Measurements from ENCODE around the gene CSMD2. TPM values are rescaled to one million over a fixed set of nuclear protein-coding genes. Genes with fewer than 3 reads are reported as not detected.

CSMD2 gene
- total RNA-seq, 1 experiment from 2014 or later: 0.22 TPM

DNA sequence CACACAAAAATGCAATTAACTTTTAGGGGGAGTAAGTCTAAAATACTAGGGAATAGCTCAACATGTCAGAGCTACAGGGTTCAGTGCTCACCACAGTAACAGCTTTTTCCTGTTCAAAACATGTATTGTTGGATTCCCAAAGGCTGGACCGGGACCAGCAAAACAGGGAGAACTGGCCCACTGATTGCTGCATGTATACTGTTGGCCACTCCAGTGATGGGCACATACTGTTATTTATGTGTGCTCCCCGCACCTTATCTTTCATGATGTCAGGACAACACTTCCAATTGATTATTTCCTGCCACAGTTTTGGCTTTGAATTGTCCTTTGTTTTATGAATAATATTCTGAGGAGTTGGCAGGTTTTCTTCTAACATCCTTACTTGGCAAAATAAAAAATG is 250.5 kb downstream of the CSMD2 start:
- Histone ChIP-seq H2AFZ (ENCODE audit: low read depth, low read length, poor library complexity, severe bottlenecking) (no peak overlapping the region), H3K36me3 (ENCODE audit: control insufficient read depth in 1 of 2, insufficient read depth in 2 of 2, low read length in 2 of 2) (no peaks in the 10 kb centered on the region), H3K4me2 (ENCODE audit: low read length) (no peak overlapping the region), H3K27me3 (ENCODE audit: insufficient read depth, low read length) (peaks cover 26% of the 10 kb centered on the region), H3K27ac (ENCODE audit: low read depth, low read length) (no peak overlapping the region), H3K4me1 (ENCODE audit: control insufficient read depth in 1 of 2, insufficient read depth in 2 of 2, low read length in 2 of 2) (no peaks in the 10 kb centered on the region), H3K9me3 (ENCODE audit: control insufficient read depth in 1 of 2, insufficient read depth in 1 of 2, low read depth in 1 of 2, low read length in 2 of 2) (no peaks in the 10 kb centered on the region), H3K79me2 (ENCODE audit: insufficient read depth, low read length) (no peaks in the 10 kb centered on the region), H3K9ac (ENCODE audit: low read length) (no peak overlapping the region), H4K20me1 (ENCODE audit: insufficient read depth) (no peaks in the 10 kb centered on the region), H3K4me3 (replicated peaks in 1 of 2; ENCODE audit: low read depth in 1 of 2, low read length in 2 of 2) (no peak overlapping the region), H3K9me2 (ENCODE audit: insufficient read depth) (no peaks in the 10 kb centered on the region)
- intact Hi-C loops (cut with micrococcal nuclease): no loop called here
- RAD21 ChIA-PET (ENCODE audit: low non-redundant PET in 1 of 2, low total read pairs in 2 of 2, uncharacterized antibody in 2 of 2, unreplicated experiment in 2 of 2): no interaction called here
- POLR2A ChIA-PET: no interaction called here
- ATAC-seq (no peak), DNase-seq (ENCODE audit: low read depth, low spot score) (no peak)
- CTCF ChIA-PET: no interaction called here
- TF ChIP-seq EGR1 (IDR thresholded peaks at IDR 0.05; ENCODE audit: low read depth) (no peak), RAD21 (IDR thresholded peaks at IDR 0.05; ENCODE audit: low read depth) (no peak), CEBPB (IDR thresholded peaks at IDR 0.05; ENCODE audit: low read depth) (no peak), FOSL1 (IDR thresholded peaks at IDR 0.05; ENCODE audit: low read depth) (no peak), CBX3 (IDR thresholded peaks at IDR 0.05; ENCODE audit: low read depth) (no peak), SP1 (IDR thresholded peaks at IDR 0.05; ENCODE audit: low read depth) (no peak), MAX (IDR thresholded peaks at IDR 0.05) (no peak), TCF7L2 (IDR thresholded peaks at IDR 0.05; ENCODE audit: borderline replicate concordance, extremely low read depth, insufficient read depth, insufficient read length) (no peak), EZH2phosphoT487 (IDR thresholded peaks at IDR 0.05; ENCODE audit: borderline replicate concordance) (no peak), YY1 (IDR thresholded peaks at IDR 0.05; ENCODE audit: extremely low read depth, insufficient replicate concordance, low read depth, low read length) (no peak), SRF (IDR thresholded peaks at IDR 0.05; ENCODE audit: low read depth) (no peak), ZFX (IDR thresholded peaks at IDR 0.05) (no peak), POLR2AphosphoS5 (IDR thresholded peaks at IDR 0.05; ENCODE audit: low read depth, low read length) (no peak), SIN3A (IDR thresholded peaks at IDR 0.05; ENCODE audit: low read depth) (no peak), ZNF274 (IDR thresholded peaks at IDR 0.05; ENCODE audit: low read depth, low read length) (no peak)
- TF ChIP-seq, protein P1, sequence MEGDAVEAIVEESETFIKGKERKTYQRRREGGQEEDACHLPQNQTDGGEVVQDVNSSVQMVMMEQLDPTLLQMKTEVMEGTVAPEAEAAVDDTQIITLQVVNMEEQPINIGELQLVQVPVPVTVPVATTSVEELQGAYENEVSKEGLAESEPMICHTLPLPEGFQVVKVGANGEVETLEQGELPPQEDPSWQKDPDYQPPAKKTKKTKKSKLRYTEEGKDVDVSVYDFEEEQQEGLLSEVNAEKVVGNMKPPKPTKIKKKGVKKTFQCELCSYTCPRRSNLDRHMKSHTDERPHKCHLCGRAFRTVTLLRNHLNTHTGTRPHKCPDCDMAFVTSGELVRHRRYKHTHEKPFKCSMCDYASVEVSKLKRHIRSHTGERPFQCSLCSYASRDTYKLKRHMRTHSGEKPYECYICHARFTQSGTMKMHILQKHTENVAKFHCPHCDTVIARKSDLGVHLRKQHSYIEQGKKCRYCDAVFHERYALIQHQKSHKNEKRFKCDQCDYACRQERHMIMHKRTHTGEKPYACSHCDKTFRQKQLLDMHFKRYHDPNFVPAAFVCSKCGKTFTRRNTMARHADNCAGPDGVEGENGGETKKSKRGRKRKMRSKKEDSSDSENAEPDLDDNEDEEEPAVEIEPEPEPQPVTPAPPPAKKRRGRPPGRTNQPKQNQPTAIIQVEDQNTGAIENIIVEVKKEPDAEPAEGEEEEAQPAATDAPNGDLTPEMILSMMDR (IDR thresholded peaks at IDR 0.05 in 2 of 3, conservative IDR thresholded peaks at IDR 0.05 in 1 of 3; ENCODE audit: borderline replicate concordance in 1 of 3, insufficient read depth in 1 of 3, low read depth in 2 of 3, low read length in 2 of 3): no peak
- TF ChIP-seq, protein P2, sequence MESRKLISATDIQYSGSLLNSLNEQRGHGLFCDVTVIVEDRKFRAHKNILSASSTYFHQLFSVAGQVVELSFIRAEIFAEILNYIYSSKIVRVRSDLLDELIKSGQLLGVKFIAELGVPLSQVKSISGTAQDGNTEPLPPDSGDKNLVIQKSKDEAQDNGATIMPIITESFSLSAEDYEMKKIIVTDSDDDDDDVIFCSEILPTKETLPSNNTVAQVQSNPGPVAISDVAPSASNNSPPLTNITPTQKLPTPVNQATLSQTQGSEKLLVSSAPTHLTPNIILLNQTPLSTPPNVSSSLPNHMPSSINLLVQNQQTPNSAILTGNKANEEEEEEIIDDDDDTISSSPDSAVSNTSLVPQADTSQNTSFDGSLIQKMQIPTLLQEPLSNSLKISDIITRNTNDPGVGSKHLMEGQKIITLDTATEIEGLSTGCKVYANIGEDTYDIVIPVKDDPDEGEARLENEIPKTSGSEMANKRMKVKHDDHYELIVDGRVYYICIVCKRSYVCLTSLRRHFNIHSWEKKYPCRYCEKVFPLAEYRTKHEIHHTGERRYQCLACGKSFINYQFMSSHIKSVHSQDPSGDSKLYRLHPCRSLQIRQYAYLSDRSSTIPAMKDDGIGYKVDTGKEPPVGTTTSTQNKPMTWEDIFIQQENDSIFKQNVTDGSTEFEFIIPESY (IDR thresholded peaks at IDR 0.05; ENCODE audit: extremely low read depth, insufficient replicate concordance, low read length): no peak
- no TSS peak for BruUV-seq (replicated peaks)
